HG02759 (cell line): ENCODE results near the gene PTPN14.

Source experiments
- ATAC-seq: cut with Tn5 transposase; IDR thresholded peaks from one replicate; pipeline ENCODE4 v1.9.1; 2021; ENCODE audit warnings: mild to moderate bottlenecking, moderate library complexity; ENCODE audit not compliant: unreplicated experiment

PTPN14 gene

DNA sequence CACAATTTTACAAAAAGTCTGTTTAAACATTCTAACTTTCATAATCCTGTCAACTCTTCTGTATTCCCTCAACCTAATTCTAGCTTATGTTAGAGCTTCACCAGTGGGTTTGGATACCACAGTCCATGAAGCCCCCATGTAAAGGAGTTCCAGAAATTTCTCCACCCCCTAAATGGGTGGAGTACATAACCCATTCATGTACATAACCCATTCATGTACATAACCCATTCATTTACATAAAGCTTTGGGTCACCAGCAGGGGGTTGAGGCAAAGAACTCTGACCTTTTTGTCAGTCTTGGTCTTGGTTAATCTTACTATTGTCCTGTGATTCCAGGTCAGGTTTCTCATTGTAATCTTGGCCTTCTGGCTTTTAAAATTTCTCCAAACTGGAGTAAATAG lies 208.9 kb downstream of the PTPN14 start:
- no peak for ATAC-seq

DNA sequence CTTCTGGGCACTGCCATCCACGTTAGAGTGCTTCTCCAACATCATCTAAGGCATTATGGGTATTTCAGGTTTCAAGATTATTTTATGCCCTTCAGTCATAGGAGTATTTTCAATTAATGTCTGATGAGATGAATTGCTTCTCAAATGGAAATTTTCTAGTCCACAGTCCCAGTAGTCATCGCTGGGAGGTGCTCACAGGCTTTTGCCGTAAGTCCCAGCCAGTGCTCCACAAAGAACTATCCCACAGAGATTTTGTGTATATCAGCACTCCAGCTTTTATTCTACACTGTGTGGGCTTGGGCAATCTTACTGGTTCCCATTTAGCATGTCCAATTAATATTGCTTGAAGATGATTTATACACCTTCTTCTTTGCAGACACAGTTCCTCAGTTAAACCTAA lies 209.5 kb downstream of the PTPN14 start:
- ATAC-seq = no peak

DNA sequence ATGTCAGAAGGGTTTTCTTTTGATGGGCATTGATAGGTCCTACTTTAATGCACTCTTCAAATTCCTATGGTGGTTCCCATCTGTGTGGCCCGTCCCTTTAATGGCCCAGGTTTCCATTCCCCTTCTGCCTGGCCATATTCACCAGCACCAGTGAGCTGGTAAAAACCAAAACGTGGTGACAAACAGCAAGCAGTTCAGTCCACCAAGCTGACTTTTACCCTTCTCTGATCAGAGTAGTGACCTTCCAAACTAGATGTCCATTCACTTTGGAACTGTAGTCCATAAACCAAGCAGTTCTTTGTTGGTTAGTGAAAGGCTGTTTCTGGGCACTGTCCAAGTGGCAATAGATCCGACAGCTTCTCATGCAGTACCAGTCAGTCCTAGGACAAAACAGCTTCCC lies 209.9 kb downstream of the PTPN14 start:
- no peak for ATAC-seq

DNA sequence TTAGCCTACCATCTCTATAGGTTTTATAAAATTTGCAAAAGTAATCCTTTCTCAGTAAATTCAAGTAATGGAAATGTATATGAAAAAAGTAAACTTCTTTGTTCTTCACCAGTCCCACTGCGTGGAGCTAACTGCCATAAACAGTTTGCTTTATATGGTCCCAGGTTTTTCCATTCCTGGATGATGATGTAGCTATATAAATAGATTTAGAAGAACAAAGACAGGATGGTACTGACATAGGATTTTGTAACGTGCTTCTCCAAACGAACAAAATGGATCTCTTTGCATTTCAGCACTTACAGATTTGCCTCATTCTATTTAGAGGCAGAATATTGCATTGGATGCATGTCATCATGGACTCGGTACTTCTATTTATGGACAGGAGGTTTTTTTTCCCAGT lies 213.2 kb downstream of the PTPN14 start:
- ATAC-seq = no peak

DNA sequence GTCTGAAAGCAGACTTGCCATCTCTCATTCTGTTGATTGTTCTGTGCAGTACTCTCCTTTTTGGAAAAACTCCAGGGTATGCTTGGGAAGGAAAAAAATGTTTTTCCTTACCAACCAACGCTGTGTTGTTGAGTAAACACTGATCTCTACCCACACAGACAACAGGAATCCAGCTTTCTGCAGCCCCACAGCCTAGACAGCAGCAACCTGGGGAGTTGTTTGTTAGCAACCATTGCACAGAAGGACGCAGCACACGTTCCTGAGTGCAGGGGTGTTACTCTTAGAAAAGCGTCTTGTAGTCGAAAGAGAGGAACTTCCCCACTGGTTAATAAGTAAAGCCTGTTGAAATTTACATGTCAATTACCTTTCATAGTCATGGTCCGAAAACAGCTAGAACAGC lies 213.9 kb downstream of the PTPN14 start:
- no peak for ATAC-seq

DNA sequence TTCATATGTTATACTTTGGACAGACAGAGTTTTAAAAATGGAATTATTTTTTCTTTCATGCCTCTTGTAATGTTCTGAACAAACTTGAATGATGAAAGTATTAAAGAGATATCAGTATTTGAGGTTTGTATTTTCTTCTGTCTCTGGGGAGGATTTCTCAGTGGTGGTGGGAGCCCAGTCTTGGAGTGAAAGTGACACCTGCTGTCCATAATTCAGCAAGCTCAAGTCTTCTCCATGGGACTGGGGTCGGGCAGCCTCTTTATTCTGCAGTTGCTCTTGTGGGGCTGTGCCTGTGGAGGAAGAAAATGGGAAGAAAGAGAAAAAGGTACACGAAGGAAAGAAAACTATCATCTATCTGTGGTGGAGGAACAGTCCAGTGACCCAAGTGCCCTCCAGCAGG lies 214.4 kb downstream of the PTPN14 start:
- no peak for ATAC-seq

DNA sequence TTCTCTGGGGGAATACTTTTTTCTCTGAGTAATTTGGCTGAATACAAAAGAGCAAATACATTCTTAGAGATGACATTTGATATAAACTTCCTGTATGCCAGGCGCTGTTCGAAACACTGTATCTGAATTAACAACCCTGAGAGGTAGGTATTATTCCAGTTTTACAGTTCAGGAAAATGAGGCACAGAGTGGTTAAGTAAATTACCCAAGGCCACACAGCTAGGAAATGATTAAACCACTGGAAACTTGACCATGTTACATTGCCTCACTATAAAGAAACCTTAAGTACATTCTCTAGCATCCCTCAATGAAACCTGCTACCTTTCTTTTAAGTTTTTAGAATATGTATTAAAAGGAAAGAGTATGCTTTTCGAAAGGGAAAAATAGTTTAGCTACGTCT lies 215.8 kb downstream of the PTPN14 start:
- ATAC-seq = no peak

DNA sequence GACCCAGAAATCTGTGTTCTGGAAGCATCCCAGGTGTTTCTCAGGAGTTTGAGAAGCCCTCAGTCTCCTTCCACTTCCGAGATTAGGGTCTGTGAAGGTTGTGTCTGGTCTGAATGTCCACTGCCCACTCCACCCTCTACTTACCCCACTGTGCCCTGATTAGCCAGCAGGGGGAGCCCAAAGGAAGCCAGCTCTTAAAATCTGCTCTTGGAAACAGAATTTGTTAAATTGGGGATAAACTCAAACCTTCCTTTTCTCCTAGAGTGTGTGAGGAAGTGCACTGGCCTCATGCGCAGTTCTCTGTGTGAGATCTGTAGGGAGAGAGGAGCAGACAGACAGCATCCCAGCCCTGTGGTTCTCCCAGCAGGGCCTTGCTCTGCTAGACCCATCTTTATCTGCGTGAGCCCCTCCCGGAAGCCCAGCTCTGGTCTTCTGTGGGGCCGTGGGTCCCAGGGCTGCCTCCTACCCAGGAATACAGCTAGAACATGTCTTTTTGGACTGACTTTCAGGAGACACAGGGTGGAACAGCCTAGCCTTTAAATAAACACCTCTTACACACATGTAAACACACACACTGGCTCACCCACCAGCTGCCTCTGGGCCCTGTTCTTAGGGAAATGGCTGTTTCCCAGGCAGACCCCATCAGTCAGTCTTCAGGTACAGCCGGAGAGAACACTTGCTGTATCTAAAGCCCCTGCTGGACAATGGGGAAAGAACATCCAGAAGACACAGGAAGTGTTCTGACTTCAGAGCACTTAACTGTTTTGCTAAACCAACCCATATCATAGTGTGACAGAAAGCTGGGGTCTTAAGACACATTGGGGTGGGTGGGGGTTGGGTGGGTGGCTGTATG lies 218.2 kb downstream of the PTPN14 start:
- peak; percentile 41 for ATAC-seq

DNA sequence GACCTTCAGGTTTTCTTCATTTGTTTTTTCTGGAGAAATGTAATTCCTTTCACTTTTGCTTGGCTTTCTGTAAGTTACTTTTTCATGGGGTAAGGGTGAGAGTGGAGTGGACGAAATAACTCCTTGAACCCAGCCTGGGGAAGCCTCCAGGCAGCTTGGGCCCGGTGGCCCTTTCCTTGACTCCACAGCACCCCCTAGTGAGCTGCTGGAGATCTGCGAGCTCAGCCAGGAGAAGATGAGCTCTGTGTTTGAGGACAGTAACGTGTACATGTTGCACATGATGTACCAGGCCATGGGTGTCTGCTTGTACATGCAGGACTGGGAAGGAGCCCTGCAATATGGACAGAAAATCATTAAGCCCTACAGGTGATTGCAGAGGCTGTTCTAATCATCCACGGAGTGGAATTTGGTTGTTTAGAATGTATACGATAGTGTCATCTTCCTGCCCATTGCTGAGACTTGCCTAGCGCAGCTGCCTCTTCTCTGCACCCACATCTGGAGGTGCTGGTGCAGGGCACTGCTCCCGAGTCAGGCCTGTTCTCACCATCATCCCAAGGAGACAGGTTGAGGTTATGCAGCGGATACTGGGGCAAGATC lies 219.5 kb downstream of the PTPN14 start:
- ATAC-seq = peak; percentile 47

DNA sequence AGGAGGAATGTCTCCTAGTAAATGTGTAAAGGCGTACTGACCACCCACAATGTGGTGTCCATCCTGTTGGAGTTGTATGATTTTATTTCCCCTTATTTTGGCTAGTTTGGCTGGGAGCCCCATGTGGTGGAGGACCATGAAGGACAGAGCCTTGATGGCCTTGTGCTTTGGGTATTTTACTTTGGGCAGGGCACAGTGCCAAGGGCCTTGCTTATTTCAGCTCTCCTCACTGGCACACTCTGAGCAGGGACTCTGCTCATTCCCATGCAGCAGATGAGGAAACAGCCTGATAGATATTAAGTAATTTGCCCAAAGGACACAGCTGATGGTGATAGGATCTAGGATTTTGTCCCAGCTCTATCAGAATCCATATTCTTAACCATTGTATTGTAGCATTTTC lies 220.2 kb downstream of the PTPN14 start:
- ATAC-seq = no peak

DNA sequence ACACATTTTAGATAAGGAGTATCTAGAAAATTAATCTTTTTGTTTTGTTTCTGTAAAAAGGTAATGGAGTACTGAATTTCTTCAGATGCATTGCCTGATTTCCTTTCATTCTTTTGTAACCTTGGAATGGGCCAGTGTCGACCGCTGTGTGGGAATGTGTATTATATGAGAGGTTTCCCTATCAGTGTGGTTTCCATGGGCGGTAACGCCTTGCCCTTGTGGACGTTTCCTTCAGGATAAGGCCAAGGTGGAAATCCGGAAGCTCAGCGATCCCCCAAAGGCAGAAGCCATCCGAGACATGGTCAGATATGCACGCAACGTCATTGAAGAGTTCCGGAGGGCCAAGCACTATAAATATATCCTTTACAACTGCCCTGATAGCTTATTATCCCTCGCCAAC lies 220.7 kb downstream of the PTPN14 start:
- ATAC-seq = no peak

DNA sequence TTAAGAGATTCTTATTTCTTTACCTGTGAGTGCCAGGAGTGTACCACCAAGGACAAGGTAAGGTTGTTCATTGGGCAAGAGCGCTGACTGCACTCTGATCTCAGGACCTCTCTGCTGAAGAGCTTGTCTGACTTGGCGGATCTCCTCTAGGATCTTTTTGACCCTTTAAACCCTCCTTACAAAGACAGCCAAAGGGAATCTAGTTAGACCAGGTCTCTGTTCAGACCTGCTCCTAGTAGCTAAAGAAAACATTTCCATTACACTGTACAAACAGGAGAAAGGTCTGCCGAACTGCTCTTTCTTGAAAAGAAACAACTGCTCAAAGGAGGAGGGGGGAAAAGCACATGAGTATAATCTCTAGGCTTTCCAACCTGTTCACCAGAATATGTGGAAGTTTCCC lies 221.2 kb downstream of the PTPN14 start:
- ATAC-seq = no peak

DNA sequence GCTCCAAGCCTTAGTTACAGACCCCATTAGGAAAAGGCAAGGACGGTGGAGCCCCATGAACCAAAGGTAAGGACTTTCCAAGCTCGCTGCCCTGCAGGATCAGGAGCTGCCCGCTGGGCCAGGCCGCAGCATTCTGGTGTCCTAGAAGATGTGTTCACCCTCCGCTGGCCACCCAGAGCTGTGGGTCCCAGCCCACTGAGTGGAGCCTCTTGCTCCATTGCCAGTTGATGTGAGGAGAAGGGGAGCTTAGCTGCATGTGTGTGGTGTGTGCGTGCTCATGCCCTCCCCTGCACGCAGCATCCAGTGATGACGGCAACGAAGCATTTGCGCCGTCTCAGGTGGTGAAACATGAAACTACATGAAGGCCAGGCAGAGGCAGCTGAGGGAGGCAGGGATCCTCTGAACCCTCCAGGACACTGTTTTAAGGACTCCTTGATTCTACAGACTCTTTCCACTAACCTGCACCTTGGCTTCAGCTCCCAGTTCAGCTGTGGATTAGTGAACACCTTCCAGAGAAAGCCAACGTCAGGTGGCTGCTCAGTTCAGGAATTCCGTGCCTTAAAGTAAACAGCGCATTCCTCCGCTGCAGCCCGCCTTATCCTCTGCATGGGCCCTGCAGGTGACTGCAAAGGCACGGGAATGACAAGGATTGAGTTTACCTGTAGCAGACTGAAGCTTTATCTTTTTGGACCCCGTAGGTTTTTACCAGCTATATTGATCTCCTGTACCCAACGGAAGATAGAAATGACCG lies 221.8 kb downstream of the PTPN14 start:
- no peak for ATAC-seq

DNA sequence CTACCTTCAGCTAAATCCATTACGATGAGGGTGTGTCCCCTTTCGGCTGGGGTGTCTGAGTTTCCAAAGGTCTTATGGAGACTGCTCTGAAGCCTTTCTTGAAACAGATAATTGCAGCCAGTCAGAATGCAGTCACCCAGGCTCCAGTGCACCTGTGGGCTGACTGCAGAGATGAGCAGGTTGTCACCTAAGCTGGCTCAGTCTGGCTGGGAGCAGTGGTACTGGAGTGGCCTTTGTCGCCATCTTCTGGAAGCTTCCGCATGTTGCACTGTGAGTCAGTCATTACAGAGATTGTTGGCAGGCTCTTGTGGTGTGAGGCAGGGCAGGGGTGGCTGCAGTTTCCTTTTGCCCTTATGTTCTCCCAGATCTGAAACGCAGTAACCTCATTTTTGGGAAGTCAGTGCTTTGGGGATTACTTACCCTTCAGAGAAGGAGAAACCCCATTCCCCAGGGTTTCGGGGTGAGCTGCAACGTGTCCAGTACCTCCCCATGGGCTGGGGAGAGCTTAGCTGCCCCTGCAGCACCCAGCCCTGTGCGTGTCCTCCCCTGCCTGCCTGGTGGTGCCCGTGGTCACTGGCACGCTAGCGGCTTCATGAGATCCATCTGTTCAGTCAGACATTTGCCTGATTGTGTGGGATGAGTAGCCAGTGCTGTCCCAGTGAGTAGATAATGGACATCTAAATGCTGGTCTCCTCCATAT lies 222.5 kb downstream of the PTPN14 start:
- peak; percentile 88 for ATAC-seq

DNA sequence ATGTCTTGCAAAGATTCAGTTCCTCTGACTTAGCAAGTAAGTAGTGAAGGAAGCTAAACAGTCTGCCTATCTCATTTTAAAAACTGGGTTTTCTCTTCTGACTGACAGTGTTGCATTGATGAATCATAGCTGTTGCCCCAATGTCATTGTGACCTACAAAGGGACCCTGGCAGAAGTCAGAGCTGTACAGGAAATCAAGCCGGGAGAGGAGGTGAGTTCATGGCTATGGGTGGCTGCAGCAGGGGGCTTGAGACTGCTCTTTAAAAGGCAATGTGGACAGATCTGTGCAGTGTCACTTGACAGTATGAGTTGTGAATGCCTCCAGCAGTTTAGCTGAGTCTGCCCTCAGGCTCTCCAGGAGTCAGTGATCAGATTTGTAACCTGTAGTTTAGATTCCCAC lies 223.9 kb downstream of the PTPN14 start:
- ATAC-seq = no peak

DNA sequence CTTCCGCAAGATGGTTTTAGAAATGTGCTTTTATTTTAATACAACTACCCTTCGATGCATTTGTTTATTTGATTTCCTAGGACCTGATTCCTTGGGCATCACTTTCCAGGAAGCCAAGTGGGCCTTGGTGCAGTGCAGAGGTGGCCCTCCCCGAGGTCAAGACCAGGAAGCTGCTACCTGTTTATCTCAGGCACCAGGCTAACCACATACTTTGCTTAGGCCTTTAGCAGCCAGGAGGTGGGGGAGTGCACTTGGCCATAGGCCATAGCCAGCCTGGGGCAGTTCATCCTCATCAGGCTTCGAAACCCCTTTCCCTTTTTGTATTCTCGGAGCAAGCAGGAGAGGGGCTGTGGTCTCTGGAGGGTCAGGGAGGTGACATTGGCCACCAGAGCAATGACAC lies 225.0 kb downstream of the PTPN14 start:
- ATAC-seq = no peak

DNA sequence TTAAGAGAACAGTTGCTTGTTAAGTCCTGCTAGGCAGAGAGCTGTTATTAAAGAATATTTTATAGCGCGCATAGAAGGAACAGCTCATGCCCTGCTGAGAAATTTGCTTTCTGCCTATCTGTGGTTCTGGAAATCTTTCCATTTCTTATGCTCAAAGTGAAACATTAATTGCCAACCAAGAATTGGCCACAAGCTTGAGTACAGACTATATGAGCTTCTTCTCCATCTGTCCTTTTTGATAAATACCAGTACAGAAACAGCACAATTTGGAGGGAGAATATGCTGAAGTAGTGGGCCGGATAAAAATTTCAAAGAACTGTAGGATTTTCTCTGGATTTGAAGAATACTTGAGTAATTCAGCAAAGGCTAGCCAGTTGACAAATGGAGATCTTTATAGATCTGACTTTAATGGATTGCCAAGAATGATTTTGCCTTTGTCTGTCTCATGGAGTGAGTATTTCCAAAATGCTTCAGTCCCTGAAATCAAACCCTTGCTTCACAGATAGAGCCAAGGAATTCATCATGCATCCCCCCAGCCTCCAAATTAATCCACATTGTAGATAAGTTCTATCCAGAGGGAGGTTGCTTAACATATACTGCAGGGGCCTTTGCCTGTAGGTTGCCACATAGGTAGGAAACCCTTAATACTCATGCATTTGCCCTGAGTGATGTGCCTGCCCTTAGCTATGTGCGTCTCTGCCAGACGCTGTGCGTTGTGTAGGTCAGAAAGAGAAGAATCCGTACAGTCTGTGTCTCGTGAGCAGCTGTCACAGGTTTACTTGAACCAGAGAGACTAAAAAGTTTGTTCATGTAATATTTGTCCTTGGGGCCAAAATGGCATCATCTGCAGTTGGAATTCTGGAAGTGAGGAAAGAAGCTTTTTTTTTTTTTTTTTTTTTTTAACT lies 226.3 kb downstream of the PTPN14 start:
- ATAC-seq = no peak

DNA sequence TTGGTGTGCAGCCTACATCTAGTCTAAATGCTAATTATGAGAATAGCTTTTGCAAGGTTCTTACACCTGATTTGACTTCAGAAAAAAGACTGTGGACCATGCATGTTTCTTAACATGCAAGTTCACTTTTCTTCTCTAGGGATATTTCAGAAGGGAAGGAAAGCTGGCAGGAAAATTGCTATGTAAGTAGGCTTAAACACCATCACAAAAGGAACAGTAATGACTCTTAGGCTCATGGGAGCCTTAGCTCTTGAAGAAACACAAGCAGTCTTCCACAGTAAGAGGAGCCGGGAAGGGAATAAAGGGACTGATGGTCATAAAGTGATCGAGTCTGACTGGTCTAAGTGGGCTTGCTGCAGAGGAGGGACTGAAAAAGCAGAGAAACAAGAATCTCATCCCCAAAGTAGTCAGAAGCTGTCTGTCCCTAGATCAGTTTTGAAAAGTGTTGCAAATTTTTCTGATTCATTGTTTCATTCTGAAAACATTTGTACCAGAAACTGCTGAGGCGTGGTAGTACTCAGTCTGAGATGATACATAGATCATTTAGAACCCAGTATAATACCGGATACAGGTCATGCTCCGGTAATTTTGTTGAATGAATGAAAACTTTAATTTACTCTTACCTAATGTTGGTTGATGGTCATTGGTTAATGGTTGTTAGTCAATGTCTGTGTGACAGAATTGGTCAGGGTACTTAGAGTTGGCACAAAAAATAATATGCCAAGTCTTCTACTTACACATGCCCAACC lies 229.5 kb downstream of the PTPN14 start:
- peak; percentile 79 for ATAC-seq

DNA sequence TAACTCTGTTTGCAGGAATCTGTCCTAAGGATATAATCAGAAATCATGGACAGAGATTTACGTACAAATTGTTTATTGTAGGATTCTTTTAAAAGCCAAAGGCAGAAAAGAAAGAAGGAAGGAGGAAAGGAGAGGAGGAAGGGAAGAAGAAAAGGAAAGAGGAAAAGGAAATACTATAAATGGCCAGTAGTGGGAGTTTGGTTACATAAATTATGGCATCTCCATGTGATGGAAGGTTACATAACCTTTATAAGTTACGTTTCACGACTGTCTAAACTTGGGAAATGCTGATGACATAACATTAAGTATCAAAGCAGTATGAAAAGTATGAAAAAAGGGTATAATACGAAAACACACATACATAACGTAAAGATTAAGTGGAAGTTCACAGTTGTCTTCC lies 231.5 kb downstream of the PTPN14 start:
- no peak for ATAC-seq
